B cell (primary cell): ENCODE measurements around the gene FYB2.

ENCODE experiments used
- EZH2 ChIP-seq: IDR thresholded peaks from 2 replicates; pipeline ENCODE4 v1.6.1; 2012; ENCODE audit warnings: borderline replicate concordance, low read depth, mild to moderate bottlenecking, moderate library complexity, low read length; ENCODE audit not compliant: insufficient read depth, poor library complexity, severe bottlenecking
- TF ChIP-seq, protein P1 (sequence below): fragments of 200-600 bp; IDR thresholded peaks from one replicate; pipeline ENCODE4 v1.8.0; 2022; ENCODE audit warnings: antibody characterized with exemption, mild to moderate bottlenecking

DNA sequence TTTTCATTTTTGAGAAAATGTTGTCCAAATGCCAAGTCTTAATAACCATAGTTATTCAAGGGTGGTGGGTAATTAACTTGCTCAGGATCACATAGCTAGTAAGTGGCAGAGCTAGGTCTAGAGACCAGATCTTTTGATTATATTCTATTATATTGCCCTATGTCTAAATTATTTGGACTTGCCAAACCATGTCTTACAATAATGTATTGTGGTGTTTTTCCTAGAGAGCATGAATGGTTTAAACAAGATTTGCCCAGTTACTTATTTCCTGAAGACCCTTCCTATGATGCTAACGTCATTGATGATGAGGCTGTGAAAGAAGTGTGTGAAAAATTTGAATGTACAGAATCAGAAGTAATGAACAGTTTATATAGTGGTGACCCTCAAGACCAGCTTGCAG, 115.5 kb downstream of the FYB2 start:
- TF ChIP-seq, protein P1, sequence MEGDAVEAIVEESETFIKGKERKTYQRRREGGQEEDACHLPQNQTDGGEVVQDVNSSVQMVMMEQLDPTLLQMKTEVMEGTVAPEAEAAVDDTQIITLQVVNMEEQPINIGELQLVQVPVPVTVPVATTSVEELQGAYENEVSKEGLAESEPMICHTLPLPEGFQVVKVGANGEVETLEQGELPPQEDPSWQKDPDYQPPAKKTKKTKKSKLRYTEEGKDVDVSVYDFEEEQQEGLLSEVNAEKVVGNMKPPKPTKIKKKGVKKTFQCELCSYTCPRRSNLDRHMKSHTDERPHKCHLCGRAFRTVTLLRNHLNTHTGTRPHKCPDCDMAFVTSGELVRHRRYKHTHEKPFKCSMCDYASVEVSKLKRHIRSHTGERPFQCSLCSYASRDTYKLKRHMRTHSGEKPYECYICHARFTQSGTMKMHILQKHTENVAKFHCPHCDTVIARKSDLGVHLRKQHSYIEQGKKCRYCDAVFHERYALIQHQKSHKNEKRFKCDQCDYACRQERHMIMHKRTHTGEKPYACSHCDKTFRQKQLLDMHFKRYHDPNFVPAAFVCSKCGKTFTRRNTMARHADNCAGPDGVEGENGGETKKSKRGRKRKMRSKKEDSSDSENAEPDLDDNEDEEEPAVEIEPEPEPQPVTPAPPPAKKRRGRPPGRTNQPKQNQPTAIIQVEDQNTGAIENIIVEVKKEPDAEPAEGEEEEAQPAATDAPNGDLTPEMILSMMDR: no peak
- TF ChIP-seq EZH2: no peak
